Measurements from ENCODE around the gene FRS3. TPM values are rescaled to one million over a fixed set of nuclear protein-coding genes. Genes with fewer than 3 reads are reported as not detected.

FRS3 gene
- total and polyA plus RNA-seq, 2 donors, result 1.7 to 5.0 TPM

DNA sequence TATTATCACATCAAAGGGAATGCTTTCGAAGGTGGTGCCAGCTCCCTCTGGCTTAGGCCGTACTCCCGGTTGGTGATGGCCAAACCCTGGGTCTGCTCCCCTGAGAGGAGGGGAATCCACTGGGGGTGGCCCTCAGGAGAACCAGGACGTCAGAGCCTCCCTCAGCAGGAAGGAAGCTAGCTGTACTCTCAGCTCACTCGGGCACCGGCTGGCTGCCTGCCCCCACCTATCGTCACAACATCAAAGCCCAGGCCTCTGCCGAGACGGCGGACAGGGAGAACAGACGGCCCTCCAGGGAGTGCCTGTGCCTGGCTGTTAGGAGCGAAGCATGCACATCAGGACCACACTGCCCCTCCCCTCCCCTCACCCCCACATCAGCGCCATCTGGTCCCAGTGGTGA lies 23.3 kb downstream of the FRS3 start:
- Histone ChIP-seq H3K36me3 (ENCODE audit: control insufficient read depth in 2 of 2, insufficient read depth in 2 of 2, low read length in 1 of 2) (no peaks in the 10 kb centered on the region), H3K27ac (ENCODE audit: low read depth in 1 of 2, low read length in 1 of 2) (no peak overlapping the region), H3K4me1 (ENCODE audit: control insufficient read depth in 2 of 2, insufficient read depth in 2 of 2, low read length in 2 of 2) (peaks cover 3 to 9% of the 10 kb centered on the region in 2 donors), H3K27me3 (ENCODE audit: control insufficient read depth in 2 of 2, insufficient read depth in 1 of 2, low read length in 1 of 2) (no peaks in the 10 kb centered on the region), H3K4me3 (ENCODE audit: low read length in 2 of 2) (no peak overlapping the region), H3K9me3 (ENCODE audit: control insufficient read depth in 2 of 2, insufficient read depth in 1 of 2, low read length in 1 of 2) (no peaks in the 10 kb centered on the region)
- DNase-seq (ENCODE audit: low read depth in 6 of 9, low spot score in 9 of 9), result peak in 1 of 9 donors; percentile 35
- 45% methylated on average over 13 of the region's 13 CpGs for WGBS

DNA sequence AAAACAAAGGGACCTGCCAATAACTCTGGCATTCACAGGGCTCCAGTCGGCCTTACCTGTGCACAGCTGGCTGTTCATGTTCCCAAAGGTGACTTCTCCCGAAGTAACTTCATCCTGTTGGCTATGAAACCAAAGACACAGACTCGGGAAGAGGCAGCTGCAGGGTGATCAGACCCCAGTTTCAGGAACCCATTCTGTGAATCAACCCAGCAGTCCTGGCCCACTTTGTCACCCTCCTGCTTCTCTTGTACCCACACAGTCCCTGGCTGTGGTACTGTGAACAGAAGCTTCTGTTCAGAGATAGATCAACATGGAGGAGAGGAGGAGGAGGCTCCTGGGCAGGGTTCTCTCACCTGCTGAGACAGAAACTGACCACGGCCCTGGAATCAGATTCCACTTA lies 23.8 kb downstream of the FRS3 start:
- no peaks in the 10 kb centered on the region for H3K27me3 ChIP-seq (ENCODE audit: control insufficient read depth in 2 of 2, insufficient read depth in 1 of 2, low read length in 1 of 2)
- peaks cover 3 to 9% of the 10 kb centered on the region in 2 donors for H3K4me1 ChIP-seq (ENCODE audit: control insufficient read depth in 2 of 2, insufficient read depth in 2 of 2, low read length in 2 of 2)
- no peaks in the 10 kb centered on the region for H3K36me3 ChIP-seq (ENCODE audit: control insufficient read depth in 2 of 2, insufficient read depth in 2 of 2, low read length in 1 of 2)
- WGBS, result 93% methylated on average over 4 of the region's 4 CpGs
- no peak for DNase-seq (ENCODE audit: low read depth in 6 of 9, low spot score in 9 of 9)
- H3K9me3 ChIP-seq (ENCODE audit: control insufficient read depth in 2 of 2, insufficient read depth in 1 of 2, low read length in 1 of 2), result no peaks in the 10 kb centered on the region
- H3K27ac ChIP-seq (ENCODE audit: low read depth in 1 of 2, low read length in 1 of 2), result no peak overlapping the region
- H3K4me3 ChIP-seq (ENCODE audit: low read length in 2 of 2), result no peak overlapping the region

DNA sequence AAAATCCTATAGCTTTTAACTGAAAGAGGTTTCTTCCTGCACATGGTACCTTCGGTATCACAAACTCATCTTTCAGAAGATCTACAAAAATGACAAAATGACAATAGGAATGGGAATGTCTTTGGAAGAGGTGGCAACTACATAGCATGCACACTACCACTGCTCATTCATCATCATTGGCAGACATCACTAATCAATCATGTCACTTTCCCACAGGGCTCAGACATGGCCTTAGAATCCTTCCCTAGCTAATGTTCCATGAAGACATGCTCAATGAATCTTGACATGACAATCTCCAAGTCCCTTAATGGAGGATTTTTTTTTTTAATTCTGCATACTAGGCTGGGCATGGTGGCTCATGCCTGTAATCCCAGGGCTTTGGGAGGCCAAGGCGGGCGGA lies 29.3 kb downstream of the FRS3 start:
- Histone ChIP-seq H3K4me1 (ENCODE audit: control insufficient read depth in 2 of 2, insufficient read depth in 2 of 2, low read length in 2 of 2) (no peaks in the 10 kb centered on the region), H3K9me3 (ENCODE audit: control insufficient read depth in 2 of 2, insufficient read depth in 1 of 2, low read length in 1 of 2) (no peaks in the 10 kb centered on the region), H3K4me3 (ENCODE audit: low read length in 2 of 2) (no peak overlapping the region), H3K27me3 (ENCODE audit: control insufficient read depth in 2 of 2, insufficient read depth in 1 of 2, low read length in 1 of 2) (no peaks in the 10 kb centered on the region), H3K27ac (ENCODE audit: low read depth in 1 of 2, low read length in 1 of 2) (no peak overlapping the region), H3K36me3 (ENCODE audit: control insufficient read depth in 2 of 2, insufficient read depth in 2 of 2, low read length in 1 of 2) (no peaks in the 10 kb centered on the region)
- WGBS, result 95% methylated on average over 3 of the region's 3 CpGs
- no peak for DNase-seq (ENCODE audit: low read depth in 6 of 9, low spot score in 9 of 9)

DNA sequence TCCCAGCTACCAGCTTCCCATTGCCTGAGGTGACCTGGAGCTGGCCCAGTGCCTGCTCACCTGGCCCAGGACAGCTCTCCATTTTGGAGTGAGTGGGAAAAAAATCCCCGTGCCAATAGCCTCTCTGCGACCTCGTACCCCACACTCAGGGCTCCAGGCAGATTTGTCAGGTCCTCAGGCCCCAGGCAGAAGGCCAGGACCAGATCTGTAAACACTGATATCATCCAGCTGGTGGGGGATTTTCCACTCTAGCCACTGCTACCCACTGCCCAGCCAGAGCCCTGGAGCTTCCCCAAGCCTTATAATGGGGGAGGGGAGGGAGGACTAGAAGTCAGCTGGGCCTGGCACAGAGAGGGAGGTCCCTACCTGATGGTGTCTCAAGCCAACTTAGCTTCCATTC lies 31.2 kb downstream of the FRS3 start:
- Histone ChIP-seq H3K4me1 (ENCODE audit: control insufficient read depth in 2 of 2, insufficient read depth in 2 of 2, low read length in 2 of 2) (no peaks in the 10 kb centered on the region), H3K4me3 (ENCODE audit: low read length in 2 of 2) (no peak overlapping the region), H3K27ac (ENCODE audit: low read depth in 1 of 2, low read length in 1 of 2) (no peak overlapping the region), H3K36me3 (ENCODE audit: control insufficient read depth in 2 of 2, insufficient read depth in 2 of 2, low read length in 1 of 2) (no peaks in the 10 kb centered on the region), H3K27me3 (ENCODE audit: control insufficient read depth in 2 of 2, insufficient read depth in 1 of 2, low read length in 1 of 2) (no peaks in the 10 kb centered on the region), H3K9me3 (ENCODE audit: control insufficient read depth in 2 of 2, insufficient read depth in 1 of 2, low read length in 1 of 2) (no peaks in the 10 kb centered on the region)
- no peak for DNase-seq (ENCODE audit: low read depth in 6 of 9, low spot score in 9 of 9)
- 97% methylated on average over 3 of the region's 3 CpGs for WGBS

DNA sequence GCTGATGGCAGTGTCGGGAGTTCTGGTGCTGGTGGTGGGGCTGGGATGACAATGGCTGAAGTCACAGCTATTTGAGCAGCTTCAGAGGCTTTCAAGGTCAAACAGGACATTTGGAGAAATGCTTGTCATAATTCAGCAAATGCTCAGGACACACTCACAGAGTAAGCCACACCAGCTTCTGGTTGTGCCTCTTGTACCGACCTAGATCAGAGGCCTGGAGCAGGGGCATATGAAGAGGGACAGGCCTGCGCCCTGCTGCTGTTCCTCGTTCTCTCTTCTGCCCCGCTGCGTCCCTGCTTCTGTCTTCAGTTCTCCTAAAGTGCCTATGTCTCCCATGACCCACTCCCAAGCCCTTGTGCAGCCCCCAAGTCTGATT lies 31.6 kb downstream of the FRS3 start:
- no peaks in the 10 kb centered on the region for H3K4me1 ChIP-seq (ENCODE audit: control insufficient read depth in 2 of 2, insufficient read depth in 2 of 2, low read length in 2 of 2)
- no peak overlapping the region for H3K4me3 ChIP-seq (ENCODE audit: low read length in 2 of 2)
- no peaks in the 10 kb centered on the region for H3K27me3 ChIP-seq (ENCODE audit: control insufficient read depth in 2 of 2, insufficient read depth in 1 of 2, low read length in 1 of 2)
- H3K9me3 ChIP-seq (ENCODE audit: control insufficient read depth in 2 of 2, insufficient read depth in 1 of 2, low read length in 1 of 2), result no peaks in the 10 kb centered on the region
- no peak overlapping the region for H3K27ac ChIP-seq (ENCODE audit: low read depth in 1 of 2, low read length in 1 of 2)
- no peaks in the 10 kb centered on the region for H3K36me3 ChIP-seq (ENCODE audit: control insufficient read depth in 2 of 2, insufficient read depth in 2 of 2, low read length in 1 of 2)
- no peak for DNase-seq (ENCODE audit: low read depth in 6 of 9, low spot score in 9 of 9)
- WGBS, result 97% methylated on average over 6 of the region's 6 CpGs

DNA sequence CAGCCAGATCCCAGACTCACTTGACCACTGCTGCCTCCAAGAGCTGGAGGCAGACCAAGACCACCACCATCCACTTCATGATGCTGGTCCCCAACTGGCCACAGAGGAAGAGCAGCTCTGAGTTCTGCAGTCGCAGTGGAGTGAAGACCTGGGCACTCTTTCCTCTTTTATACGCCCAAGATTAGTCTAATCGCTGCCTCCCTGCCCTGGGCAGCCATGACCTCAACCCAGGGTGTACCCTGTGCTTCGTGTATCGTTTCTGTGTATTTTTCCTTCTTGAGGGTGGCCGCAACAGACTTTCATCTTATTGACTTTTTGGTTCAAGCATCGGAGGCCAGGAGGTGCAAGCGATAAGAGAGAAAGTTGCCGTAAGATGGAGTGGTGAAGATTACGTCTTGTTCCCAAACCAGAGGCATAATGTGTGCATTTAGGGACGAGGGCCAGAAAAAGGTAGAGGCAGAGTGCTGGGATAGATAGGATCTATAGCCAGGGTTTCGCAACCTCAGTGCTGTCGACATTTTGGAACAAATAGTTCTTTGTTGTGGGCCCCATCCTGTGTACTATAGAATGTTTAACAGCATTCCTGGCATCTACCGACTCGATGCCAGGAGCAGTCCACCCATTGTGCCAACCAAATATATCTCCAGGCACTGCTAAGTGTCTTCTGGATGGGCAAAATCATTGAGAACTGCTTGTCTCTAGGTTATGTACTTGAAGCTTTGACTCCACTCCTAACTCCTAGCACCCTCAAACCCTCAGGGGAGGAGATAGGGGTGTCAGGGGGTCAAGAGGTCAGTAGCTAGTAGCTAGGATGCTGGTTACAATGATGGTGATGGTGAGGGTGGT lies 32.2 kb downstream of the FRS3 start, which contains the start of gene PGC:
TSS of gene PGC (minus strand) at position 142 of the 846 bp plus-strand sequence. CDS start at position 79, 63 bp downstream.
- no peaks in the 10 kb centered on the region for H3K4me1 ChIP-seq (ENCODE audit: control insufficient read depth in 2 of 2, insufficient read depth in 2 of 2, low read length in 2 of 2)
- 95% methylated on average over 15 of the region's 15 CpGs for WGBS
- H3K27ac ChIP-seq (ENCODE audit: low read depth in 1 of 2, low read length in 1 of 2), result no peak within 1 kb of the TSS
- H3K27me3 ChIP-seq (ENCODE audit: control insufficient read depth in 2 of 2, insufficient read depth in 1 of 2, low read length in 1 of 2), result no peaks in the 10 kb centered on the region
- no peaks in the 10 kb centered on the region for H3K9me3 ChIP-seq (ENCODE audit: control insufficient read depth in 2 of 2, insufficient read depth in 1 of 2, low read length in 1 of 2)
- H3K36me3 ChIP-seq (ENCODE audit: control insufficient read depth in 2 of 2, insufficient read depth in 2 of 2, low read length in 1 of 2), result no peaks in the 10 kb centered on the region
- no peak for DNase-seq (ENCODE audit: low read depth in 6 of 9, low spot score in 9 of 9)
- no peak within 1 kb of the TSS for H3K4me3 ChIP-seq (ENCODE audit: low read length in 2 of 2)

DNA sequence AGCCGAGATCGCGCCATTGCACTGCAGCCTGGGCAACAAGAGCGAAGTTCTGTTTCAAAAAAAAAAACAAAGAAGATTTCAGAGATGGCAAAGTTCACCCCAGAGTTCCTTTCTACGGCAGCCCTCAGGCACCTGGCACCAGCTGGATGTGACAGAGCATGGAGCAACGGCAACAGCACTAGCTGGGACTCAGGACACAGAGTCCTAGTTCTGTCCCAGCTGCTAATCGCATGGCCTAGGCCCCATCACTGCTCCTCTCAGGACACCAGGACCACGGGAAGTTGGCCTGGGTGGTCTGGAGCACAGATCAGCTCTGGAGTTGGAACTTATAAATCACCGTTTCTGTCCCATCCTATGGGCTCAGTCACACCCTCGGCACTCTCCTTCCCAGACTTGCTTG lies 33.6 kb downstream of the FRS3 start:
- Histone ChIP-seq H3K27ac (ENCODE audit: low read depth in 1 of 2, low read length in 1 of 2) (no peak overlapping the region), H3K4me3 (ENCODE audit: low read length in 2 of 2) (no peak overlapping the region)
- no peak for DNase-seq (ENCODE audit: low read depth in 6 of 9, low spot score in 9 of 9)

DNA sequence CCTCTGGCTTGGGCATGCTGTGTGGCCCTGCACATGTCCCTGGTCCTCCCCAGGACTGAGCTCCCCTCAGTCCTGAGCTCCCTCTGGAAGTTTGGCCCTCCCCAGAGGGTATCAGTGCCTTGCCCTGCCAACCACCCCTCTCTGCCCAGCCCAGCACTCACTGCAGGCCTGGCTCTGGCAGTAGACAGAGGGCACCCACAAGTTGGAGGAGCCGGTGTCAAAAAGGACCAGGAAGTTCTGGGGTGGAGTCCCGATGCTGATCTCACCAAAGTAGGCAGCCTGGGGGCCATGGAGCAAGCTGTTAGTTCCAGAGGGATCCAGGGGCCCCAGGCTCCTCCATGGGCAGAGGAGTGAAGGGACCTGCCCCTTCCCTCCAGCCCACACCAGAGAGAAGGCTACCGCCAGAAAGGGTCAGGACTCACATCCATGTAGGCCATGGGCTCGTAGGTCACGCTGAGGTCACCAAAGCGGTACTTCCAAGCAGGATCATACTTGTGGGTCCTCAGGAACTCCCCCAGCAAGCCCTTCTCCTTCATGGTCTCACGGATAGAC lies 35.4 kb downstream of the FRS3 start:
- Histone ChIP-seq H3K4me1 (ENCODE audit: control insufficient read depth in 2 of 2, insufficient read depth in 2 of 2, low read length in 2 of 2) (no peaks in the 10 kb centered on the region), H3K9me3 (ENCODE audit: control insufficient read depth in 2 of 2, insufficient read depth in 1 of 2, low read length in 1 of 2) (no peaks in the 10 kb centered on the region), H3K27ac (ENCODE audit: low read depth in 1 of 2, low read length in 1 of 2) (no peak overlapping the region), H3K36me3 (ENCODE audit: control insufficient read depth in 2 of 2, insufficient read depth in 2 of 2, low read length in 1 of 2) (no peaks in the 10 kb centered on the region), H3K4me3 (ENCODE audit: low read length in 2 of 2) (no peak overlapping the region), H3K27me3 (ENCODE audit: control insufficient read depth in 2 of 2, insufficient read depth in 1 of 2, low read length in 1 of 2) (no peaks in the 10 kb centered on the region)
- DNase-seq (ENCODE audit: low read depth in 6 of 9, low spot score in 9 of 9), result no peak
- 93% methylated on average over 7 of the region's 7 CpGs for WGBS

More for the DNA sequence above, 33.6 kb downstream of the FRS3 start:
- Histone ChIP-seq H3K27me3 (ENCODE audit: control insufficient read depth in 2 of 2, insufficient read depth in 1 of 2, low read length in 1 of 2) (no peaks in the 10 kb centered on the region), H3K36me3 (ENCODE audit: control insufficient read depth in 2 of 2, insufficient read depth in 2 of 2, low read length in 1 of 2) (no peaks in the 10 kb centered on the region), H3K9me3 (ENCODE audit: control insufficient read depth in 2 of 2, insufficient read depth in 1 of 2, low read length in 1 of 2) (no peaks in the 10 kb centered on the region), H3K4me1 (ENCODE audit: control insufficient read depth in 2 of 2, insufficient read depth in 2 of 2, low read length in 2 of 2) (no peaks in the 10 kb centered on the region)
- WGBS, result 95% methylated on average over 10 of the region's 10 CpGs

DNA sequence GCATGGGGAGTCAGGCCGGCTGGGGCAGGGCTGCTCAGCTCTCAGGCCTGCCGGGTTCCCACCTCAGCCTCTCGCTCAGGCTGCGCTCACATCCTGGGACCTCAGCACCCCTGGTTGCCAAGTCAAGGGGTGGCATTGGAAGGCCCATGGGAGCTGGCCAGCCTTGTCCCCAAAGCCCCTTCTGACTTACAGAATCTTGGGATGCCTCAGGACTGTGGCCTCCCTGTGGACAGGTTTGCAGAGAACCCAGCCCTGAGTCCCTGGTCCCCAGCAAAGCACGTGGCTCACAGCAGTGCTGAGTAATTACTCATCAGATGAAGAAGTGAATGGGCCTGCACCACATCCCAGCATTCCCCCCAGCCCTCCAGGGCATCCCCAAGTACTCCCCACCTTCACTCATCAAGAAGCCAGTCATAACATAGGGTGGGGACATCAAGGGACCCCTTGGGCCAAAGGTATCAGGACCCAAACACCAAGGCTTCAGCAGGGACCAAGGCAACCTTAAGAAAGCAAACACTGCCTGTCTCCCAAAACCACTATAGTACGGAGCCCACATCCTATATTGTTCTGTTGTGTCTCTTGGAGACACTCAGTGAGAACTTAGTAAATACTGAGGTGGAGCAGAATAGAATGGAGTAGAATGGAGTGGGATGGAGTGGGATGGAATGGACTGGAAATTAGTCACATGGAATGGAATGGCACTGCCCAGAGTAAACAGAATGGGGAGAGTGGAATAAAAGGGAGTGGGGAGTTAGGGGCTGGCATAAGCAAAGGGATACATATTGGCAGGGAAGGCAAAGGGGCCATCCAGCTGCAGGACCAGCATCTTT lies 36.1 kb downstream of the FRS3 start:
- Histone ChIP-seq H3K27ac (ENCODE audit: low read depth in 1 of 2, low read length in 1 of 2) (no peak overlapping the region), H3K9me3 (ENCODE audit: control insufficient read depth in 2 of 2, insufficient read depth in 1 of 2, low read length in 1 of 2) (no peaks in the 10 kb centered on the region), H3K36me3 (ENCODE audit: control insufficient read depth in 2 of 2, insufficient read depth in 2 of 2, low read length in 1 of 2) (no peaks in the 10 kb centered on the region), H3K27me3 (ENCODE audit: control insufficient read depth in 2 of 2, insufficient read depth in 1 of 2, low read length in 1 of 2) (no peaks in the 10 kb centered on the region), H3K4me3 (ENCODE audit: low read length in 2 of 2) (no peak overlapping the region), H3K4me1 (ENCODE audit: control insufficient read depth in 2 of 2, insufficient read depth in 2 of 2, low read length in 2 of 2) (no peaks in the 10 kb centered on the region)
- DNase-seq (ENCODE audit: low read depth in 6 of 9, low spot score in 9 of 9), result no peak
- 93% methylated on average over 6 of the region's 6 CpGs for WGBS
